Measurements from ENCODE around the gene CDNF.

Gene CDNF

GRCh38 chr10:14836208-14836607 lies 1.6 kb downstream of the CDNF start:
- H3K27ac ChIP-seq (ENCODE audit: low read length): no peak overlapping the region
- no peak overlapping the region for H3K4me3 ChIP-seq (ENCODE audit: low read depth in 1 of 2, low read length in 2 of 2)
- peaks cover 26% of the 10 kb centered on the region for H3K4me1 ChIP-seq (ENCODE audit: insufficient read depth, low read length)
- peaks cover 20% of the 10 kb centered on the region for H3K36me3 ChIP-seq (ENCODE audit: insufficient read depth, low read length)
- no peak overlapping the region for H2AFZ ChIP-seq (ENCODE audit: low read depth, low read length)
- H3K4me2 ChIP-seq (ENCODE audit: insufficient read depth, low read length): no peak overlapping the region
- H3K27me3 ChIP-seq (ENCODE audit: insufficient read depth, low read length, poor library complexity): no peaks in the 10 kb centered on the region
- no peaks in the 10 kb centered on the region for H3K9me3 ChIP-seq (ENCODE audit: insufficient read depth, low read length, severe bottlenecking)
- no peak overlapping the region for H3K9ac ChIP-seq (ENCODE audit: low read depth, low read length)
- peaks cover 17% of the 10 kb centered on the region; the same call in 1 of the 2 replicates for H4K20me1 ChIP-seq (ENCODE audit: insufficient read depth, low read length)
- DNase-seq (no peak), ATAC-seq (ENCODE audit: insufficient read depth, low read depth) (no peak)
- TF ChIP-seq CTCF (IDR thresholded peaks at IDR 0.05; ENCODE audit: borderline replicate concordance, extremely low read depth, low read length, poor library complexity, severe bottlenecking) (no peak), EZH2 (IDR thresholded peaks at IDR 0.05; ENCODE audit: borderline replicate concordance, low read depth, low read length, severe bottlenecking) (no peak)
- peaks cover 32% of the 10 kb centered on the region for H3K79me2 ChIP-seq (ENCODE audit: insufficient read depth, low read length)

- Histone ChIP-seq H3K27me3 (ENCODE audit: insufficient read depth, low read length, poor library complexity) (no peaks in the 10 kb centered on the region), H3K4me2 (ENCODE audit: insufficient read depth, low read length) (no peak overlapping the region), H4K20me1 (ENCODE audit: insufficient read depth, low read length) (no peaks in the 10 kb centered on the region), H3K4me3 (ENCODE audit: low read depth in 1 of 2, low read length in 2 of 2) (no peak overlapping the region), H3K36me3 (ENCODE audit: insufficient read depth, low read length) (no peaks in the 10 kb centered on the region; the same call in 1 of the 2 replicates), H3K79me2 (ENCODE audit: insufficient read depth, low read length) (peaks cover under 1% of the 10 kb centered on the region), H2AFZ (ENCODE audit: low read depth, low read length) (no peak overlapping the region), H3K4me1 (ENCODE audit: insufficient read depth, low read length) (peaks cover 10% of the 10 kb centered on the region), H3K9ac (ENCODE audit: low read depth, low read length) (no peak overlapping the region), H3K27ac (ENCODE audit: low read length) (no peak overlapping the region), H3K9me3 (ENCODE audit: insufficient read depth, low read length, severe bottlenecking) (no peaks in the 10 kb centered on the region)
- ATAC-seq (ENCODE audit: insufficient read depth, low read depth) (no peak), DNase-seq (no peak)
- TF ChIP-seq CTCF (IDR thresholded peaks at IDR 0.05; ENCODE audit: borderline replicate concordance, extremely low read depth, low read length, poor library complexity, severe bottlenecking): no peak
These were observed 4.7 kb downstream of the CDNF start for GRCh38 chr10:14833106-14833505.

- H3K27ac ChIP-seq (ENCODE audit: low read length): no peak overlapping the region
- no peak for ATAC-seq (ENCODE audit: insufficient read depth, low read depth)
- no peak overlapping the region for H3K4me3 ChIP-seq (ENCODE audit: low read depth in 1 of 2, low read length in 2 of 2)
- TF ChIP-seq EZH2 (IDR thresholded peaks at IDR 0.05; ENCODE audit: borderline replicate concordance, low read depth, low read length, severe bottlenecking) (no peak), CTCF (IDR thresholded peaks at IDR 0.05; ENCODE audit: borderline replicate concordance, extremely low read depth, low read length, poor library complexity, severe bottlenecking) (no peak)
- peaks cover 3% of the 10 kb centered on the region for H3K27me3 ChIP-seq (ENCODE audit: insufficient read depth, low read length, poor library complexity)
- H3K79me2 ChIP-seq (ENCODE audit: insufficient read depth, low read length): no peaks in the 10 kb centered on the region
- no peaks in the 10 kb centered on the region for H3K4me1 ChIP-seq (ENCODE audit: insufficient read depth, low read length)
- no peak overlapping the region for H3K9ac ChIP-seq (ENCODE audit: low read depth, low read length)
- H3K9me3 ChIP-seq (ENCODE audit: insufficient read depth, low read length, severe bottlenecking): no peaks in the 10 kb centered on the region
- no peak for DNase-seq
- no peak overlapping the region for H2AFZ ChIP-seq (ENCODE audit: low read depth, low read length)
- no peaks in the 10 kb centered on the region for H4K20me1 ChIP-seq (ENCODE audit: insufficient read depth, low read length)
- H3K4me2 ChIP-seq (ENCODE audit: insufficient read depth, low read length): no peak overlapping the region
- no peaks in the 10 kb centered on the region for H3K36me3 ChIP-seq (ENCODE audit: insufficient read depth, low read length)
These were observed 11.6 kb downstream of the CDNF start for GRCh38 chr10:14826076-14826829.
